OCI-LY7 (cell line): ENCODE data around the gene PLPP3. TPM values are rescaled to one million over a fixed set of nuclear protein-coding genes. Genes with fewer than 3 reads are reported as not detected.

Experiments used
- BruUV-seq: library from RNA; stranded (reverse); fragments of 400-500 nt; replicated peaks from 2 replicates; lab custom pipeline; 2021; lab: Mats Ljungman, UMichigan
- CTCF ChIA-PET: fragments of 300-600 bp; sonication (Branson Sonifier 250); formaldehyde crosslinking; loops from one replicate; lab custom pipeline; 2022; ENCODE audit warnings: antibody characterized with exemption; ENCODE audit not compliant: unreplicated experiment; lab: Charles Lee
- POLR2A ChIA-PET: fragments of 300-600 bp; sonication (Branson Sonifier 250); formaldehyde crosslinking; loops from one replicate; lab custom pipeline; 2022; ENCODE audit warnings: antibody characterized with exemption; lab: Charles Lee
- DNase-seq: peaks from one replicate; pipeline ENCODE4 v3.0.0-alpha.2; 2015; ENCODE audit warnings: low spot score
- H2AFZ ChIP-seq: fragments of 200-600 bp; sonication (generic), shearing (Covaris generic); 2 replicates; pipeline ENCODE4 v1.6.1; 2014; ENCODE audit warnings: mild to moderate bottlenecking, antibody characterized with exemption, low read length, moderate library complexity
- H3K27ac ChIP-seq: fragments of 200-600 bp; sonication (generic); 2 replicates; pipeline ENCODE4 v1.5.1; 2014; ENCODE audit warnings: mixed run types, low read depth, mild to moderate bottlenecking, moderate library complexity, low read length, inconsistent platforms; ENCODE audit not compliant: poor library complexity, severe bottlenecking
- H3K36me3 ChIP-seq: fragments of 200-600 bp; sonication (generic); 2 replicates; pipeline ENCODE4 v1.6.1; 2014; ENCODE audit warnings: mild to moderate bottlenecking, antibody characterized with exemption, low read length, moderate library complexity, mixed read lengths; ENCODE audit not compliant: insufficient read depth
- H3K4me1 ChIP-seq: fragments of 200-600 bp; sonication (generic); 2 replicates; pipeline ENCODE4 v1.5.1; 2014; ENCODE audit warnings: mild to moderate bottlenecking, low read length; ENCODE audit not compliant: insufficient read depth, poor library complexity, severe bottlenecking
- H3K4me2 ChIP-seq: fragments of 200-600 bp; sonication (generic); 2 replicates; pipeline ENCODE4 v1.6.1; 2014; ENCODE audit warnings: mild to moderate bottlenecking, low read length
- H3K4me3 ChIP-seq: fragments of 200-600 bp; sonication (generic); 2 replicates; pipeline ENCODE4 v1.5.1; 2014; ENCODE audit warnings: mild to moderate bottlenecking, low read depth, low read length; ENCODE audit not compliant: poor library complexity, severe bottlenecking
- H3K79me2 ChIP-seq: fragments of 200-600 bp; sonication (generic); 2 replicates; pipeline ENCODE4 v1.6.1; 2016; ENCODE audit warnings: low read depth, mild to moderate bottlenecking, low read length, moderate library complexity, mixed read lengths; ENCODE audit not compliant: insufficient read depth
- H3K9me2 ChIP-seq: fragments of 200-600 bp; sonication (generic); 2 replicates; pipeline ENCODE4 v1.6.1; 2016; ENCODE audit warnings: mild to moderate bottlenecking, low read length, mixed read lengths; ENCODE audit not compliant: insufficient read depth
- H3K9me3 ChIP-seq: fragments of 200-600 bp; sonication (generic); 2 replicates; pipeline ENCODE4 v1.6.1; 2014; ENCODE audit warnings: mild to moderate bottlenecking, mixed run types, low read length, mixed read lengths
- H4K20me1 ChIP-seq: fragments of 200-600 bp; sonication (generic); 2 replicates; pipeline ENCODE4 v1.6.1; 2014; ENCODE audit warnings: mild to moderate bottlenecking, antibody characterized with exemption, low read length, moderate library complexity, mixed read lengths; ENCODE audit not compliant: insufficient read depth
- CTCF ChIP-seq: fragments of 200-600 bp; sonication (generic); conservative IDR thresholded peaks from 2 replicates; pipeline ENCODE4 v1.5.1; 2014; ENCODE audit warnings: mild to moderate bottlenecking, antibody characterized with exemption, low read length, moderate library complexity, mixed read lengths
- EZH2phosphoT487 ChIP-seq: fragments of 200-600 bp; sonication (generic); IDR thresholded peaks from 2 replicates; pipeline ENCODE4 v1.6.1; 2018; ENCODE audit warnings: low read depth, borderline replicate concordance, mild to moderate bottlenecking, mixed run types, antibody characterized with exemption, low read length, moderate library complexity, mixed read lengths
- intact Hi-C: fragments of 100-400 bp; cut with micrococcal nuclease; formaldehyde crosslinking; loops from one replicate; pipeline ENCODE4 v1.10.0; 2022; ENCODE audit not compliant: unreplicated experiment
- total RNA-seq, 2 experiments: library from RNA; depleted of rRNA in 1 of 2; stranded (reverse); fragments of >200 nt in 1 of 2; shearing (Covaris generic) in 1 of 2; gene quantifications; 2 replicates each; pipeline ENCODE4 v1.2.3, GENCODE V29; 2014 to 2022

The PLPP3 gene
- total RNA-seq, 2 experiments from 2014 or later = 0.92 to 1.7 TPM

- POLR2A ChIA-PET = interaction anchor here (0.7 to 5.3 kb wide), 4 partner anchors 8 to 1249 kb away, joined by 3 to 30 read pairs (median 3); no protein-coding TSS in a partner anchor
- Histone ChIP-seq H3K79me2 (no peaks in the 10 kb centered on the region), H3K9me3 (no peaks in the 10 kb centered on the region), H3K27ac (no peak overlapping the region), H2AFZ (no peak overlapping the region), H3K4me3 (no peak overlapping the region), H4K20me1 (no peaks in the 10 kb centered on the region), H3K4me2 (no peak overlapping the region), H3K4me1 (peaks cover 31% of the 10 kb centered on the region), H3K36me3 (no peaks in the 10 kb centered on the region), H3K9me2 (no peaks in the 10 kb centered on the region)
- DNase-seq = no peak
- CTCF ChIA-PET = no interaction called here
- TF ChIP-seq EZH2phosphoT487 = no peak
- no peak for TF ChIP-seq CTCF
- BruUV-seq = no TSS peak
- intact Hi-C loops = no loop called here
These were observed 12.4 kb downstream of the PLPP3 start for GRCh38 chr1:56566994-56567393.

GRCh38 chr1:56566061-56566744 is 13.2 kb downstream of the PLPP3 start:
- H3K4me1 ChIP-seq = peaks cover 32% of the 10 kb centered on the region
- H3K9me2 ChIP-seq = no peaks in the 10 kb centered on the region
- H2AFZ ChIP-seq = no peak overlapping the region
- TF ChIP-seq EZH2phosphoT487 (no peak), CTCF (no peak)
- no TSS peak for BruUV-seq
- H3K36me3 ChIP-seq = no peaks in the 10 kb centered on the region
- no peak for DNase-seq
- H4K20me1 ChIP-seq = no peaks in the 10 kb centered on the region
- POLR2A ChIA-PET = interaction anchor here (0.9 to 5.3 kb wide), 3 partner anchors 8 to 86 kb away, joined by 3 to 30 read pairs (median 3); no protein-coding TSS in a partner anchor
- H3K79me2 ChIP-seq = no peaks in the 10 kb centered on the region
- H3K4me2 ChIP-seq = no peak overlapping the region
- CTCF ChIA-PET = no interaction called here
- H3K9me3 ChIP-seq = no peaks in the 10 kb centered on the region
- H3K4me3 ChIP-seq = no peak overlapping the region
- intact Hi-C loops = no loop called here
- H3K27ac ChIP-seq = no peak overlapping the region

- Histone ChIP-seq H3K79me2 (no peaks in the 10 kb centered on the region), H3K27ac (no peak overlapping the region), H3K4me1 (peaks cover 31% of the 10 kb centered on the region), H3K36me3 (no peaks in the 10 kb centered on the region), H2AFZ (peak overlapping the region; percentile 65), H4K20me1 (no peaks in the 10 kb centered on the region), H3K4me2 (peak overlapping the region; percentile 7; the same call in 1 of the 2 replicates), H3K9me3 (no peaks in the 10 kb centered on the region), H3K4me3 (no peak overlapping the region), H3K9me2 (no peaks in the 10 kb centered on the region)
- BruUV-seq = no TSS peak
- TF ChIP-seq EZH2phosphoT487 (no peak), CTCF (no peak)
- CTCF ChIA-PET = interaction anchor here (0.6 to 1.2 kb wide), 2 partner anchors 32 to 816 kb away, joined by 3 to 4 read pairs; no protein-coding TSS in a partner anchor
- DNase-seq = no peak
- POLR2A ChIA-PET = interaction anchor here (0.9 to 5.3 kb wide), 2 partner anchors 11 to 32 kb away, joined by 3 to 30 read pairs; no protein-coding TSS in a partner anchor
- intact Hi-C loops = no loop called here
These were observed 14.7 kb downstream of the PLPP3 start for GRCh38 chr1:56564615-56565014.
